OCI-LY1 (cell line): Measurements from ENCODE around the gene S100A14.
"Not testable (repeated sequence)": the region's sequence is repeated elsewhere in the genome, so short reads cannot be mapped to it uniquely, and the experiment has no call there.

Experiments
- EZH2 ChIP-seq: fragments of 200-600 bp; sonication (generic), shearing (Covaris generic); IDR thresholded peaks from 2 replicates; pipeline ENCODE4 v1.8.0; 2017; ENCODE audit warnings: borderline replicate concordance, mixed run types, mild to moderate bottlenecking, antibody characterized with exemption, low read length, moderate library complexity, mixed read lengths
- TF ChIP-seq, protein P1 (sequence below): fragments of 200-600 bp; sonication (generic), shearing (Covaris generic); IDR thresholded peaks from 2 replicates; pipeline ENCODE4 v1.5.1; 2017; ENCODE audit warnings: mild to moderate bottlenecking, antibody characterized with exemption, low read length, moderate library complexity, mixed read lengths

DNA sequence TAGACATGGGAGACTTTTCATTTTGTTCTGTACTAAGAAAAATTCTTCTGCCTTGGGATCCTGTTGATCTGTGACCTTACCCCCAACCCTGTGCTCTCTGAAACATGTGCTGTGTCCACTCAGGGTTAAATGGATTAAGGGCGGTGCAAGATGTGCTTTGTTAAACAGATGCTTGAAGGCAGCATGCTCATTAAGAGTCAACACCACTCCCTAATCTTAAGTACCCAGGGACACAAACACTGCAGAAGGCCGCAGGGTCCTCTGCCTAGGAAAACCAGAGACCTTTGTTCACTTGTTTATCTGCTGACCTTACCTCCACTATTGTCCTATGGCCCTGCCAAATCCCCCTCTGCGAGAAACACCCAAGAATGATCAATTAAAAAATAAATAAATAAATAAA is 32.6 kb downstream of the S100A14 start:
- TF ChIP-seq, protein P1, sequence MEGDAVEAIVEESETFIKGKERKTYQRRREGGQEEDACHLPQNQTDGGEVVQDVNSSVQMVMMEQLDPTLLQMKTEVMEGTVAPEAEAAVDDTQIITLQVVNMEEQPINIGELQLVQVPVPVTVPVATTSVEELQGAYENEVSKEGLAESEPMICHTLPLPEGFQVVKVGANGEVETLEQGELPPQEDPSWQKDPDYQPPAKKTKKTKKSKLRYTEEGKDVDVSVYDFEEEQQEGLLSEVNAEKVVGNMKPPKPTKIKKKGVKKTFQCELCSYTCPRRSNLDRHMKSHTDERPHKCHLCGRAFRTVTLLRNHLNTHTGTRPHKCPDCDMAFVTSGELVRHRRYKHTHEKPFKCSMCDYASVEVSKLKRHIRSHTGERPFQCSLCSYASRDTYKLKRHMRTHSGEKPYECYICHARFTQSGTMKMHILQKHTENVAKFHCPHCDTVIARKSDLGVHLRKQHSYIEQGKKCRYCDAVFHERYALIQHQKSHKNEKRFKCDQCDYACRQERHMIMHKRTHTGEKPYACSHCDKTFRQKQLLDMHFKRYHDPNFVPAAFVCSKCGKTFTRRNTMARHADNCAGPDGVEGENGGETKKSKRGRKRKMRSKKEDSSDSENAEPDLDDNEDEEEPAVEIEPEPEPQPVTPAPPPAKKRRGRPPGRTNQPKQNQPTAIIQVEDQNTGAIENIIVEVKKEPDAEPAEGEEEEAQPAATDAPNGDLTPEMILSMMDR: not testable (repeated sequence)
- not testable (repeated sequence) for TF ChIP-seq EZH2
